Testis (tissue), 2 donors: ENCODE measurements around the gene ZFYVE21.

ENCODE experiments used
- CTCF ChIP-seq, 3 experiments: fragments of 450-650 bp in 2 of 3; fragments of 200-600 bp in 1 of 3; sonication (generic) in 1 of 3; IDR thresholded peaks; one replicate each; pipeline ENCODE4 v1.5.1; 2016 to 2019; ENCODE audit warnings: antibody characterized with exemption in 3 of 3, mild to moderate bottlenecking in 2 of 3, moderate library complexity in 1 of 3
- POLR2A ChIP-seq: fragments of 450-650 bp; IDR thresholded peaks from one replicate; pipeline ENCODE4 v1.6.1; 2017; ENCODE audit warnings: antibody characterized with exemption, mild to moderate bottlenecking, moderate library complexity

DNA sequence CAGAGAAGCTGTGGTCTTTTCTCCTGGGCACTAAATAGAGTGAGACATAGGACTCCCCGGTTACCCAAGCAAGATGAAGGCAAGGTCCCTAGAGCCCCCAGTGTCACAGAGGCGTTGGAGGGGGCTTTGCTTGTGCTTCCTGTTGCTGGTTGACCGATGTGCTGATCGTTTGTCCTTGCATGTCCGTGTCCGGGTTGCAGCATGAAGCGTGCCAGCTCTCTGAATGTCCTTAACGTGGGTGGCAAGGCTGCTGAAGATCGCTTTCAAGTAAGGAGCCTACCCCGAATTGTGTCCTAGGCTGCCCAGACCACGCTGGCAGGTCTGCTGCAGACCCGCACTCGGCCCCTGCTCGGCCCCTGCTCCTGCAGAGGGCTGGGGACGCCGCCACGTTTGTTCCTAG lies 23.5 kb upstream of the ZFYVE21 start:
- TF ChIP-seq CTCF (IDR thresholded peaks at IDR 0.05), result no peak
- TF ChIP-seq POLR2A, result no peak
